Hair follicular keratinocyte (primary cell): Measurements from ENCODE around the gene APMAP. TPM values are rescaled to one million over a fixed set of nuclear protein-coding genes. Genes with fewer than 3 reads are reported as not detected.

ENCODE experiments used
- total RNA-seq: library from RNA; depleted of rRNA; stranded (reverse); fragments of >200 nt; gene quantifications from 2 replicates; pipeline ENCODE4 v1.2.3, GENCODE V29; 2015

Gene APMAP, protein sequence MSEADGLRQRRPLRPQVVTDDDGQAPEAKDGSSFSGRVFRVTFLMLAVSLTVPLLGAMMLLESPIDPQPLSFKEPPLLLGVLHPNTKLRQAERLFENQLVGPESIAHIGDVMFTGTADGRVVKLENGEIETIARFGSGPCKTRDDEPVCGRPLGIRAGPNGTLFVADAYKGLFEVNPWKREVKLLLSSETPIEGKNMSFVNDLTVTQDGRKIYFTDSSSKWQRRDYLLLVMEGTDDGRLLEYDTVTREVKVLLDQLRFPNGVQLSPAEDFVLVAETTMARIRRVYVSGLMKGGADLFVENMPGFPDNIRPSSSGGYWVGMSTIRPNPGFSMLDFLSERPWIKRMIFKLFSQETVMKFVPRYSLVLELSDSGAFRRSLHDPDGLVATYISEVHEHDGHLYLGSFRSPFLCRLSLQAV
- total RNA-seq: 83.0 and 99.3 TPM in 2 replicates

GRCh38 chr20:24992487-24993205, at the start of gene APMAP:
TSS of gene APMAP (minus strand) at chr20:24992751. CDS start at chr20:24992688, 63 bp downstream.

GRCh38 chr20:24948939-24949679, 43.4 kb downstream of the APMAP start, which contains the start of gene CST7:
TSS of gene CST7 (plus strand) at chr20:24949269. CDS start at chr20:24949506, 237 bp downstream.

Other genes starting within 250 kb of the APMAP start
- gene CST7, start 43.5 kb downstream of the APMAP start, total RNA-seq: not detected in 2 replicates
- gene ACSS1, start 65.4 kb upstream of the APMAP start, total RNA-seq: 3.4 and 3.9 TPM in 2 replicates
- not detected in 2 replicates for gene VSX1, start 89.4 kb upstream of the APMAP start, total RNA-seq
- 73.9 and 80.0 TPM in 2 replicates for gene ENTPD6, start 203.0 kb upstream of the APMAP start, total RNA-seq